HCT116 (cell line): Measurements from ENCODE around the gene FAH. TPM values are rescaled to one million over a fixed set of nuclear protein-coding genes. Genes with fewer than 3 reads are reported as not detected.

Experiments used
- ATAC-seq: fragments of 200-7000 bp; cut with Tn5 transposase; 2 replicates; pipeline ENCODE4 v1.9.1; 2020; ENCODE audit warnings: mild to moderate bottlenecking, moderate library complexity
- BruUV-seq: library from RNA; stranded (reverse); fragments of 400-500 nt; replicated peaks from 2 replicates; lab custom pipeline; 2021; lab: Mats Ljungman, UMichigan
- CTCF ChIA-PET: fragments of 300-600 bp; sonication (Branson Sonifier 250); formaldehyde crosslinking; loops from one replicate; lab custom pipeline; 2021; ENCODE audit warnings: antibody characterized with exemption; lab: Charles Lee
- POLR2A ChIA-PET: fragments of 300-600, 350-600 bp; sonication (Branson Sonifier 250); formaldehyde crosslinking; loops from one replicate; lab custom pipeline; 2021; ENCODE audit warnings: antibody characterized with exemption; lab: Charles Lee
- RAD21 ChIA-PET, 2 experiments: fragments of 300-600 bp; sonication (Branson Sonifier 250); formaldehyde crosslinking; loops; one replicate each; lab custom pipeline; 2023; ENCODE audit warnings: low total read pairs in 2 of 2; ENCODE audit not compliant: uncharacterized antibody in 2 of 2, unreplicated experiment in 2 of 2, low non-redundant PET in 1 of 2; lab: Charles Lee
- DNase-seq: peaks from one replicate; pipeline ENCODE4 v3.0.0-alpha.2; 2010; ENCODE audit warnings: low read depth, low spot score
- H2AFZ ChIP-seq: fragments of 200-600 bp; shearing (Covaris generic), sonication (generic); 2 replicates; pipeline ENCODE4 v1.6.1; 2017; ENCODE audit warnings: low read depth, mixed run types, mixed read lengths, antibody characterized with exemption, low read length; ENCODE audit not compliant: poor library complexity, severe bottlenecking
- H3K27ac ChIP-seq: 2 replicates; pipeline ENCODE4 v1.5.1; 2012; ENCODE audit warnings: low read depth, low read length
- H3K27me3 ChIP-seq: fragments of 200-600 bp; sonication (generic); 2 replicates; pipeline ENCODE4 v1.6.1; 2016; ENCODE audit warnings: mixed run types, low read length, mixed read lengths; ENCODE audit not compliant: insufficient read depth
- H3K36me3 ChIP-seq, 2 experiments: fragments of 200-500 bp in 1 of 2; fragments of 200-600 bp in 1 of 2; sonication (Bioruptor generic) in 1 of 2; sonication (generic) in 1 of 2; 2 replicates each; pipeline versions ENCODE4 v1.5.1 to v1.6.1; 2014 to 2016; ENCODE audit warnings: low read length in 2 of 2, inconsistent platforms in 1 of 2, mixed read lengths in 1 of 2, mixed run types in 1 of 2; ENCODE audit not compliant: insufficient read depth in 2 of 2, control insufficient read depth in 1 of 2
- H3K4me1 ChIP-seq, 2 experiments: fragments of 200-600 bp in 1 of 2; sonication (generic) in 1 of 2; 2 replicates each; pipeline versions ENCODE4 v1.5.1 to v1.6.1; 2012 to 2017; ENCODE audit warnings: low read length in 2 of 2, inconsistent platforms in 1 of 2, mild to moderate bottlenecking in 1 of 2, mixed read lengths in 1 of 2, mixed run types in 1 of 2, moderate library complexity in 1 of 2; ENCODE audit not compliant: insufficient read depth in 2 of 2, control insufficient read depth in 1 of 2
- H3K4me2 ChIP-seq: fragments of 200-600 bp; sonication (generic); 2 replicates; pipeline ENCODE4 v1.6.1; 2017; ENCODE audit warnings: mixed run types, low read length, mixed read lengths
- H3K4me3 ChIP-seq, 2 experiments: fragments of 200-600 bp in 1 of 2; sonication (generic) in 1 of 2; replicated peaks in 1 of 2; 2 replicates each; pipeline ENCODE4 v1.5.1; 2011 to 2016; ENCODE audit warnings: low read length in 2 of 2, control low read depth in 1 of 2, low read depth in 1 of 2, mild to moderate bottlenecking in 1 of 2, mixed read lengths in 1 of 2, mixed run types in 1 of 2
- H3K79me2 ChIP-seq: fragments of 200-600 bp; sonication (generic); 2 replicates; pipeline ENCODE4 v1.6.1; 2017; ENCODE audit warnings: mild to moderate bottlenecking, mixed run types, low read length, moderate library complexity, mixed read lengths; ENCODE audit not compliant: insufficient read depth
- H3K9ac ChIP-seq: fragments of 200-600 bp; sonication (generic); 2 replicates; pipeline ENCODE4 v1.6.1; 2016; ENCODE audit warnings: low read length, mixed read lengths
- H3K9me2 ChIP-seq: fragments of 200-600 bp; sonication (generic), shearing (Covaris generic); 2 replicates; pipeline ENCODE4 v1.6.1; 2017; ENCODE audit warnings: mixed run types, mild to moderate bottlenecking, moderate library complexity; ENCODE audit not compliant: insufficient read depth
- H3K9me3 ChIP-seq, 2 experiments: fragments of 200-500 bp in 1 of 2; fragments of 200-600 bp in 1 of 2; sonication (Bioruptor generic) in 1 of 2; sonication (generic) in 1 of 2; 2 replicates each; pipeline ENCODE4 v1.6.1; 2014 to 2017; ENCODE audit warnings: low read length in 2 of 2, mixed read lengths in 2 of 2, inconsistent platforms in 1 of 2, low read depth in 1 of 2, mild to moderate bottlenecking in 1 of 2, mixed run types in 1 of 2, moderate library complexity in 1 of 2; ENCODE audit not compliant: control insufficient read depth in 1 of 2, insufficient read depth in 1 of 2
- H4K20me1 ChIP-seq: fragments of 200-600 bp; sonication (generic), shearing (Covaris generic); 2 replicates; pipeline ENCODE4 v1.6.1; 2017; ENCODE audit warnings: mixed run types, mild to moderate bottlenecking, moderate library complexity; ENCODE audit not compliant: insufficient read depth
- CEBPB ChIP-seq: IDR thresholded peaks from 2 replicates; pipeline ENCODE4 v1.6.1; 2012; ENCODE audit warnings: low read depth
- FOSL1 ChIP-seq: IDR thresholded peaks from 2 replicates; pipeline ENCODE4 v1.6.1; 2012; ENCODE audit warnings: low read depth
- MAX ChIP-seq: IDR thresholded peaks from 2 replicates; pipeline ENCODE4 v1.6.1; 2012
- POLR2AphosphoS5 ChIP-seq: IDR thresholded peaks from 2 replicates; pipeline ENCODE4 v1.6.1; 2011; ENCODE audit warnings: mild to moderate bottlenecking, low read depth, low read length, moderate library complexity
- REST ChIP-seq: IDR thresholded peaks from 2 replicates; pipeline ENCODE4 v1.6.1; 2012; ENCODE audit warnings: low read depth
- SP1 ChIP-seq: IDR thresholded peaks from 2 replicates; pipeline ENCODE4 v1.6.1; 2012; ENCODE audit warnings: low read depth
- TCF7L2 ChIP-seq: IDR thresholded peaks from 2 replicates; pipeline ENCODE4 v1.7.0; 2011; ENCODE audit warnings: borderline replicate concordance, inconsistent platforms; ENCODE audit not compliant: insufficient read depth, insufficient read length; ENCODE audit errors: extremely low read depth
- ZFX ChIP-seq: fragments of 450-650 bp; IDR thresholded peaks from 2 replicates; pipeline ENCODE4 v1.6.1; 2017
- intact Hi-C: fragments of 100-400 bp; cut with micrococcal nuclease; formaldehyde crosslinking; loops from 2 replicates; pipeline ENCODE4 v1.10.0; 2022
- total RNA-seq: library from RNA; stranded (reverse); gene quantifications from one replicate; pipeline ENCODE4 v1.2.1, GENCODE V29; 2021; ENCODE audit not compliant: unreplicated experiment

The FAH gene
- total RNA-seq, 1 experiment from 2014 or later: 20.0 TPM

DNA sequence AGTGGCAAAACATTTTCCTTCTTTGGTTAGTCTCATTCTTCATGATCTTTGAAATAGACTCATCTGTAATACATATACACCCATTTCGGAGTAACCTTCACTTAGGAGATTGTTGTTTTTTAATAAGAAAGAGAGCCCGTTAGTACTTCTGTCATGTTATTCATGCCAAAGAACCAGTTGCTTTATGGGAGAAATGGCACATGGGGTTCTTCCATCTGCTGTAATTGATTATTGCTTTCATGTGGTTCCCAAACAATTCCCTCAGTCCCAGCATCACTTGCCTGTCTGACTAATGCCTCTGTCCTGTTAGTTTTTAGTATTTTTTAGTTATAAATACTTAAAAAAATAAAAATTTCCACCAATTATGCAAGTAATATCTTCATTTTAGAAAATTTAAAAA, 33.8 kb upstream of the FAH start (continued):
- no peak for TF ChIP-seq REST
- no peak for TF ChIP-seq FOSL1
- TF ChIP-seq TCF7L2: no peak
- TF ChIP-seq CEBPB: no peak

DNA sequence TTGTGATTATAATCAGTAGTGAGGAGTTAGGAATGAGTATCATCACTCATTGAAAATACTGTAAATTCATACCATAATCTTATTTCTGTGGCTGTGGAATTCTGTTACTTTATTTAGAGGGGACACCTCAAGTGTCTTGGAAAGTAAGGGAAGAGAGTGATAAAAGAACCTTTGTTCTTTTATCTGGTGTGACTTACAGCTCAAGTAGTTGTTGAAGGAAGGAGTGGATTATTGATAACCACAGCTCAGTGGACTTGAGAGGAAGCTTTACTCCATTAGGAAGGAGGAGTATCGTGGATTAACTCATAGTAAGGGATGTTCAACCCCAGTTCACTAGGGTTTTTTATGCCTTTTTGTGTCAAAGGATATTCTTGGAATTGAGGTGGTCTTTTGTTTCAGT, 32.2 kb upstream of the FAH start:
- Histone ChIP-seq H3K4me3 (no peak overlapping the region), H3K4me2 (no peak overlapping the region), H3K36me3 (0 out of 4 replicates have a peak, but pooled peaks cover 0 to 2% of the 10 kb centered on the region in 2 experiments), H3K27ac (no peak overlapping the region), H2AFZ (no peak overlapping the region), H3K27me3 (no peaks in the 10 kb centered on the region), H3K9ac (no peak overlapping the region), H3K9me2 (no peaks in the 10 kb centered on the region), H3K9me3 (no peaks in the 10 kb centered on the region), H4K20me1 (no peaks in the 10 kb centered on the region; the same call in 1 of the 2 replicates), H3K79me2 (peaks cover 18% of the 10 kb centered on the region; the same call in 1 of the 2 replicates), H3K4me1 (peaks cover 0 to 8% of the 10 kb centered on the region in 2 experiments; a peak in 2 of 4 replicates)
- ChIA-PET CTCF (no interaction called here), POLR2A (no interaction called here), RAD21 (no interaction called here)
- BruUV-seq: no TSS peak
- intact Hi-C loops: no loop called here
- no peak for DNase-seq
- no peak for ATAC-seq
- TF ChIP-seq POLR2AphosphoS5: no peak
- no peak for TF ChIP-seq SP1
- TF ChIP-seq ZFX: no peak
- no peak for TF ChIP-seq MAX
